Ovary (tissue), 9 donors: ENCODE data around the gene FGR. TPM values are rescaled to one million over a fixed set of nuclear protein-coding genes. Genes with fewer than 3 reads are reported as not detected.

Experiments used
- DNase-seq, 5 donors: peaks; one replicate each; pipeline ENCODE4 v3.0.0-alpha.2; 2019 to 2020
- H3K27ac ChIP-seq, 2 donors: fragments of 200-600 bp; one replicate each; pipeline versions ENCODE4 v1.5.1 to v1.8.0; 2019 to 2022
- H3K27me3 ChIP-seq: fragments of 200-600 bp; one replicate; pipeline ENCODE4 v1.8.0; 2022
- H3K36me3 ChIP-seq: fragments of 200-600 bp; sonication (generic); one replicate; pipeline ENCODE4 v1.5.1; 2019
- H3K4me1 ChIP-seq: one replicate; pipeline ENCODE4 v1.8.1; 2013; ENCODE audit warnings: mild to moderate bottlenecking, moderate library complexity; ENCODE audit not compliant: insufficient read depth
- H3K4me3 ChIP-seq: fragments of 200-600 bp; sonication (generic); one replicate; pipeline ENCODE4 v1.5.1; 2017
- H3K9me3 ChIP-seq, 2 donors: fragments of 200-600 bp in 1 of 2; sonication (generic) in 1 of 2; one replicate each; pipeline versions ENCODE4 v1.5.1 to v1.8.1; 2013 to 2019; ENCODE audit warnings: mild to moderate bottlenecking in 1 of 2, moderate library complexity in 1 of 2
- CTCF ChIP-seq, 3 donors: fragments of 450-650 bp in 2 of 3; fragments of 200-600 bp in 1 of 3; IDR thresholded peaks; one replicate each; pipeline versions ENCODE4 v1.5.1 to v1.8.0; 2016 to 2022; ENCODE audit warnings: antibody characterized with exemption in 3 of 3, mild to moderate bottlenecking in 1 of 3
- EP300 ChIP-seq: sonication (generic); formaldehyde crosslinking; IDR thresholded peaks from one replicate; pipeline ENCODE4 v1.6.1; 2017; ENCODE audit warnings: antibody characterized with exemption
- POLR2A ChIP-seq: fragments of 450-650 bp; IDR thresholded peaks from one replicate; pipeline ENCODE4 v1.6.1; 2017; ENCODE audit warnings: antibody characterized with exemption, mild to moderate bottlenecking, moderate library complexity
- WGBS, 3 donors: extraction: QIAGEN DNeasy Blood & Tissue Kit in 1 of 3; methylation state at CpG; one replicate each; pipeline versions ENCODE4 v1.1.5 to v1.1.7; 2013 to 2017; 5-methylcytosine and 5-hydroxymethylcytosine counted together
- intact Hi-C, 4 donors: fragments of 100-400 bp; cut with DNase I; formaldehyde crosslinking; loops; one replicate each; pipeline versions ENCODE4 v1.11.0 to v1.15.1; 2022 to 2023
- polyA plus RNA-seq, 2 donors: library from polyadenylated mRNA; stranded (reverse); fragments of 200-250 nt in 1 of 2; fragments of 350-450 nt in 1 of 2; fragmentation: Illumina TruSeq in 1 of 2; extraction: RNeasy Lipid Tissue Mini Kit (QIAGEN cat#74804) in 1 of 2; gene quantifications; one replicate each; pipeline ENCODE4 v1.2.3, GENCODE V29; 2013 to 2014
- total RNA-seq, 7 donors: library from RNA; depleted of rRNA in 2 of 7; stranded (reverse); fragments of >200 nt in 2 of 7; fragmentation: NEBNext Ultra II Directional in 3 of 7; extraction: Animal tissue kit (Norgen Biotek cat#: 25700) in 3 of 7; gene quantifications; one replicate each; pipeline versions ENCODE4 v1.1.0 to v1.2.4, GENCODE V29; 2016 to 2023
- donor health status: DM: no; HTN: no; CAD: no; lungs with moderate emphysema.
- donor health status: DM: no; HTN: no; CAD: no.
- donor health status: Bipolar disorder and iron deficiency.
- donor health status: DM: yes; HTN: yes; CAD: no.
- donor health status: DM: no; HTN: no; CAD: no.
- donor health status: DM: yes; HTN: yes; CAD: no.

The FGR gene
- total and polyA plus RNA-seq, 9 donors, result 1.1 to 14.1 (median 4.2) TPM

GRCh38 chr1:27650539-27651175 is 15.7 kb upstream of the FGR start:
- Histone ChIP-seq H3K9me3 (no peaks in the 10 kb centered on the region), H3K36me3 (no peaks in the 10 kb centered on the region), H3K27me3 (no peaks in the 10 kb centered on the region), H3K4me3 (no peak overlapping the region), H3K4me1 (no peaks in the 10 kb centered on the region), H3K27ac (no peak overlapping the region)
- no peak for TF ChIP-seq POLR2A
- TF ChIP-seq EP300, result no peak
- TF ChIP-seq CTCF (IDR thresholded peaks at IDR 0.05), result no peak
- DNase-seq, result no peak
- 42 to 58% (median 55%) methylated on average over 7 of the region's 7 CpGs for WGBS, 3 donors
- intact Hi-C loops, result no loop called here

- intact Hi-C loops, result no loop called here
- H3K27ac ChIP-seq, result no peak overlapping the region
- no peaks in the 10 kb centered on the region for H3K27me3 ChIP-seq
- TF ChIP-seq CTCF (IDR thresholded peaks at IDR 0.05), result no peak
- H3K9me3 ChIP-seq, result no peaks in the 10 kb centered on the region
- WGBS, 3 donors, result 39 to 64% (median 58%) methylated on average over 1 of the region's 1 CpG
- H3K36me3 ChIP-seq, result no peaks in the 10 kb centered on the region
- no peak overlapping the region for H3K4me3 ChIP-seq
- no peak for DNase-seq
- no peaks in the 10 kb centered on the region for H3K4me1 ChIP-seq
These were observed 15.2 kb upstream of the FGR start for GRCh38 chr1:27650171-27650538.

GRCh38 chr1:27649306-27649635 is 14.3 kb upstream of the FGR start:
- WGBS, 3 donors, result 86 to 93% (median 92%) methylated on average over 11 of the region's 11 CpGs
- intact Hi-C loops, result no loop called here
- TF ChIP-seq EP300 (no peak), CTCF (IDR thresholded peaks at IDR 0.05) (no peak), POLR2A (no peak)
- Histone ChIP-seq H3K27me3 (no peaks in the 10 kb centered on the region), H3K4me3 (no peak overlapping the region), H3K27ac (no peak overlapping the region), H3K4me1 (no peaks in the 10 kb centered on the region), H3K36me3 (no peaks in the 10 kb centered on the region), H3K9me3 (no peaks in the 10 kb centered on the region)
- DNase-seq, result no peak

- Histone ChIP-seq H3K27ac (no peak overlapping the region), H3K9me3 (no peaks in the 10 kb centered on the region), H3K4me1 (no peaks in the 10 kb centered on the region), H3K27me3 (no peaks in the 10 kb centered on the region), H3K4me3 (no peak overlapping the region), H3K36me3 (no peaks in the 10 kb centered on the region)
- TF ChIP-seq EP300, result no peak
- no peak for TF ChIP-seq POLR2A
- no peak for TF ChIP-seq CTCF (IDR thresholded peaks at IDR 0.05)
- DNase-seq, result no peak
- intact Hi-C loops, result no loop called here
- WGBS, 3 donors, result 49 to 62% (median 55%) methylated on average over 6 of the region's 6 CpGs
These were observed 13.8 kb upstream of the FGR start for GRCh38 chr1:27648602-27649305.
